H9 (cell line): Measurements from ENCODE around the gene KISS1R. TPM values are rescaled to one million over a fixed set of nuclear protein-coding genes. Genes with fewer than 3 reads are reported as not detected.

Source experiments
- DNase-seq: peaks from one replicate; pipeline ENCODE4 v3.0.0-alpha.2; 2017
- H2AFZ ChIP-seq: one replicate; pipeline ENCODE4 v1.6.1; 2013; ENCODE audit warnings: mild to moderate bottlenecking, low read length, control low read depth, moderate library complexity
- H2AK5ac ChIP-seq: 2 replicates; pipeline ENCODE4 v1.6.1; 2013; ENCODE audit warnings: low read length, control low read depth, mixed read lengths; ENCODE audit not compliant: insufficient read length
- H2BK120ac ChIP-seq: one replicate; pipeline ENCODE4 v1.6.1; 2013; ENCODE audit warnings: low read depth, mild to moderate bottlenecking, low read length, control low read depth, inconsistent platforms; ENCODE audit not compliant: poor library complexity, severe bottlenecking
- H2BK12ac ChIP-seq: 2 replicates; pipeline ENCODE4 v1.6.1; 2013; ENCODE audit warnings: low read length, control low read depth, mixed read lengths, low read depth; ENCODE audit not compliant: insufficient read length
- H2BK15ac ChIP-seq: 2 replicates; pipeline ENCODE4 v1.6.1; 2013; ENCODE audit warnings: low read depth, low read length, control low read depth
- H2BK20ac ChIP-seq: one replicate; pipeline ENCODE4 v1.6.1; 2013; ENCODE audit warnings: low read depth, mild to moderate bottlenecking, low read length, control low read depth, inconsistent platforms; ENCODE audit not compliant: poor library complexity, severe bottlenecking
- H2BK5ac ChIP-seq: 2 replicates; pipeline ENCODE4 v1.6.1; 2013; ENCODE audit warnings: low read length, control low read depth, mixed read lengths; ENCODE audit not compliant: insufficient read length
- H3K14ac ChIP-seq: 2 replicates; pipeline ENCODE4 v1.6.1; 2013; ENCODE audit warnings: low read length, control low read depth; ENCODE audit not compliant: insufficient read depth
- H3K18ac ChIP-seq: 2 replicates; pipeline ENCODE4 v1.6.1; 2013; ENCODE audit warnings: low read depth, mild to moderate bottlenecking, mixed read lengths, low read length, control low read depth; ENCODE audit not compliant: insufficient read length
- H3K23ac ChIP-seq: 2 replicates; pipeline ENCODE4 v1.6.1; 2013; ENCODE audit warnings: low read length, control low read depth, mixed read lengths, low read depth; ENCODE audit not compliant: insufficient read length
- H3K23me2 ChIP-seq: 2 replicates; pipeline ENCODE4 v1.6.1; 2013; ENCODE audit warnings: low read depth, mild to moderate bottlenecking, mixed read lengths, low read length, control low read depth; ENCODE audit not compliant: insufficient read length, poor library complexity, severe bottlenecking
- H3K27ac ChIP-seq: 2 replicates; pipeline ENCODE4 v1.5.1; 2013; ENCODE audit warnings: low read length, control low read depth, mixed read lengths, low read depth; ENCODE audit not compliant: insufficient read length
- H3K27me3 ChIP-seq: 2 replicates; pipeline ENCODE4 v1.6.1; 2013; ENCODE audit warnings: low read length, control low read depth, inconsistent platforms; ENCODE audit not compliant: insufficient read depth
- H3K4ac ChIP-seq: 2 replicates; pipeline ENCODE4 v1.6.1; 2013; ENCODE audit warnings: low read depth, mild to moderate bottlenecking, control low read depth, inconsistent platforms, low read length, moderate library complexity
- H3K4me1 ChIP-seq: 2 replicates; pipeline ENCODE4 v1.6.1; 2013; ENCODE audit warnings: low read length, control low read depth, inconsistent platforms; ENCODE audit not compliant: insufficient read depth
- H3K4me2 ChIP-seq: 2 replicates; pipeline ENCODE4 v1.6.1; 2013; ENCODE audit warnings: low read length, control low read depth, mixed read lengths; ENCODE audit not compliant: insufficient read length, insufficient read depth
- H3K56ac ChIP-seq: 2 replicates; pipeline ENCODE4 v1.6.1; 2013; ENCODE audit warnings: low read depth, mild to moderate bottlenecking, mixed read lengths, low read length, control low read depth; ENCODE audit not compliant: insufficient read length
- H3K79me1 ChIP-seq: 2 replicates; pipeline ENCODE4 v1.6.1; 2013; ENCODE audit warnings: low read depth, mild to moderate bottlenecking, moderate library complexity, low read length, control low read depth, inconsistent platforms; ENCODE audit not compliant: insufficient read depth, poor library complexity, severe bottlenecking
- H3K79me2 ChIP-seq: 2 replicates; pipeline ENCODE4 v1.6.1; 2013; ENCODE audit warnings: low read length, control low read depth, inconsistent platforms; ENCODE audit not compliant: insufficient read depth
- H3K9ac ChIP-seq: 2 replicates; pipeline ENCODE4 v1.6.1; 2013; ENCODE audit warnings: low read length, control low read depth, mixed read lengths; ENCODE audit not compliant: insufficient read length; ENCODE audit errors: extremely low read depth
- H3K9me3 ChIP-seq: one replicate; pipeline ENCODE4 v1.6.1; 2013; ENCODE audit warnings: low read depth, low read length, inconsistent platforms; ENCODE audit not compliant: control insufficient read depth
- H3T11ph ChIP-seq: one replicate; pipeline ENCODE4 v1.6.1; 2013; ENCODE audit warnings: mild to moderate bottlenecking, low read length, control low read depth, inconsistent platforms
- H4K20me1 ChIP-seq: one replicate; pipeline ENCODE4 v1.6.1; 2013; ENCODE audit not compliant: control insufficient read depth, insufficient read length, insufficient read depth
- H4K5ac ChIP-seq: 2 replicates; pipeline ENCODE4 v1.6.1; 2013; ENCODE audit warnings: low read depth, mild to moderate bottlenecking, mixed read lengths, low read length, control low read depth; ENCODE audit not compliant: insufficient read length
- H4K8ac ChIP-seq: replicated peaks from 2 replicates; pipeline ENCODE4 v1.6.1; 2013; ENCODE audit warnings: low read length, control low read depth, mixed read lengths, low read depth; ENCODE audit not compliant: insufficient read length
- H4K91ac ChIP-seq: 2 replicates; pipeline ENCODE4 v1.6.1; 2013; ENCODE audit warnings: low read depth, mild to moderate bottlenecking, moderate library complexity, mixed read lengths, low read length, control low read depth; ENCODE audit not compliant: insufficient read length
- H3K27ac Mint-ChIP-seq, 3 experiments: 2 replicates in 2 of 3; 3 replicates in 1 of 3; pipeline ENCODE4 v1.8.0; 2020 to 2021; ENCODE audit warnings: mixed read lengths in 3 of 3, mild to moderate bottlenecking in 1 of 3, moderate library complexity in 1 of 3
- H3K27me3 Mint-ChIP-seq: 2 replicates; pipeline ENCODE4 v1.8.0; 2021; ENCODE audit warnings: low read depth, mild to moderate bottlenecking, moderate library complexity, mixed read lengths
- H3K36me3 Mint-ChIP-seq, 3 experiments: 2 replicates in 2 of 3; 3 replicates in 1 of 3; pipeline ENCODE4 v1.8.0; 2020 to 2021; ENCODE audit warnings: low read depth in 3 of 3, mixed read lengths in 3 of 3; ENCODE audit not compliant: insufficient read depth in 1 of 3
- H3K4me1 Mint-ChIP-seq, 2 experiments: 2 replicates each; pipeline ENCODE4 v1.8.0; 2020; ENCODE audit warnings: mixed read lengths in 2 of 2
- H3K4me3 Mint-ChIP-seq, 2 experiments: 2 replicates in 1 of 2; 3 replicates in 1 of 2; pipeline ENCODE4 v1.8.0; 2020 to 2021; ENCODE audit warnings: mild to moderate bottlenecking in 2 of 2, mixed read lengths in 2 of 2, moderate library complexity in 1 of 2
- H3K9me3 Mint-ChIP-seq, 2 experiments: 2 replicates in 1 of 2; 3 replicates in 1 of 2; pipeline ENCODE4 v1.8.0; 2020; ENCODE audit warnings: mild to moderate bottlenecking in 2 of 2, mixed read lengths in 2 of 2, moderate library complexity in 1 of 2
- CTCF ChIP-seq: fragments of 200-600 bp; sonication (generic); conservative IDR thresholded peaks from 3 replicates; pipeline ENCODE4 v1.8.0; 2021; ENCODE audit warnings: antibody characterized with exemption, mild to moderate bottlenecking
- WGBS: extraction: QIAGEN DNeasy Blood & Tissue Kit; methylation state at CpG from one replicate; pipeline ENCODE4 v1.1.7; 2013; ENCODE audit warnings: missing lambda C conversion rate, low lambda C conversion rate, mixed read lengths; ENCODE audit not compliant: insufficient read length; ENCODE audit errors: extremely low coverage; 5-methylcytosine and 5-hydroxymethylcytosine counted together
- total RNA-seq: library from RNA; stranded (reverse); gene quantifications from 2 replicates; pipeline ENCODE4 v1.2.1, GENCODE V29; 2021

The KISS1R gene
- total RNA-seq, 1 experiment from 2014 or later = 3.3 TPM

GRCh38 chr19:953445-954271 is 36.5 kb downstream of the KISS1R start:
- Histone ChIP-seq H2BK12ac (no peak overlapping the region), H2BK20ac (no peak overlapping the region), H4K8ac (no peak overlapping the region), H3K4me2 (peak overlapping the region; percentile 18), H3K79me2 (0 out of 2 replicates have a peak, but pooled peaks cover 3% of the 10 kb centered on the region), H3K56ac (no peak overlapping the region), H2BK120ac (no peak overlapping the region), H3K4me1 (peaks cover 3% of the 10 kb centered on the region; the same call in 1 of the 2 replicates), H2BK5ac (no peak overlapping the region), H3T11ph (no peak overlapping the region), H3K23me2 (no peaks in the 10 kb centered on the region), H4K91ac (no peak overlapping the region), H3K9ac (no peak overlapping the region), H4K20me1 (no peaks in the 10 kb centered on the region), H3K79me1 (peaks cover 3% of the 10 kb centered on the region), H3K9me3 (no peaks in the 10 kb centered on the region), H3K27me3 (no peaks in the 10 kb centered on the region), H2AFZ (no peak overlapping the region), H4K5ac (no peak overlapping the region), H3K23ac (no peak overlapping the region), H3K4ac (no peak overlapping the region), H2AK5ac (no peak overlapping the region), H2BK15ac (no peak overlapping the region), H3K14ac (no peak overlapping the region), H3K18ac (no peak overlapping the region), H3K27ac (no peak overlapping the region)
- H3K9me3 Mint-ChIP-seq = no peaks in the 10 kb centered on the region
- DNase-seq = peak; percentile 49
- no peak for TF ChIP-seq CTCF
- no peaks in the 10 kb centered on the region; the same call in 1 of the 2 replicates for H3K27me3 Mint-ChIP-seq
- H3K4me1 Mint-ChIP-seq = peaks cover 4 to 39% of the 10 kb centered on the region in 2 experiments; a peak in 3 of 4 replicates
- H3K36me3 Mint-ChIP-seq = peaks cover 0 to 3% (median 0%) of the 10 kb centered on the region in 3 experiments; a peak in 1 of 7 replicates
- peak overlapping the region; percentile 38 to 80 (median 73); a peak in 5 of 7 replicates for H3K27ac Mint-ChIP-seq
- peak overlapping the region in 1 of 2 experiments; percentile 44; a peak in 1 of 5 replicates for H3K4me3 Mint-ChIP-seq
- WGBS = no CpG with 5 or more reads among the region's 33 CpGs
